HG03135 (cell line): ENCODE results near the gene PXYLP1.
A peak's percentile ranks its signal among the peaks of the same experiment; 100 is the strongest.

Experiments
- ATAC-seq: cut with Tn5 transposase; IDR thresholded peaks from one replicate; pipeline ENCODE4 v1.9.1; 2021; ENCODE audit warnings: mild to moderate bottlenecking, moderate library complexity; ENCODE audit not compliant: unreplicated experiment

PXYLP1 gene

GRCh38 chr3:141271279-141272030 is 39.8 kb downstream of the PXYLP1 start:
- no peak for ATAC-seq

- ATAC-seq: no peak
Observed at GRCh38 chr3:141272906-141273662, 41.5 kb downstream of the PXYLP1 start.

- ATAC-seq: no peak
Observed at GRCh38 chr3:141273700-141274410, 42.2 kb downstream of the PXYLP1 start.

- ATAC-seq: no peak
Observed at GRCh38 chr3:141274411-141275031, 42.9 kb downstream of the PXYLP1 start.

- no peak for ATAC-seq
Observed at GRCh38 chr3:141275032-141275422, 43.4 kb downstream of the PXYLP1 start.

GRCh38 chr3:141275511-141275910 is 43.9 kb downstream of the PXYLP1 start:
- no peak for ATAC-seq

GRCh38 chr3:141275973-141276372 is 44.3 kb downstream of the PXYLP1 start:
- no peak for ATAC-seq

- ATAC-seq: no peak
Observed at GRCh38 chr3:141276398-141276797, 44.8 kb downstream of the PXYLP1 start.

- no peak for ATAC-seq
Observed at GRCh38 chr3:141277451-141277850, 45.8 kb downstream of the PXYLP1 start.

- ATAC-seq: no peak
Observed at GRCh38 chr3:141278196-141279076, 46.8 kb downstream of the PXYLP1 start.

- peak; percentile 67 for ATAC-seq
Observed at GRCh38 chr3:141279077-141279967, 47.7 kb downstream of the PXYLP1 start.

- no peak for ATAC-seq
Observed at GRCh38 chr3:141280086-141280485, 48.5 kb downstream of the PXYLP1 start.

- ATAC-seq: no peak
Observed at GRCh38 chr3:141280690-141281089, 49.1 kb downstream of the PXYLP1 start.

- no peak for ATAC-seq
Observed at GRCh38 chr3:141285570-141285969, 53.9 kb downstream of the PXYLP1 start.

- no peak for ATAC-seq
Observed at GRCh38 chr3:141286856-141287255, 55.2 kb downstream of the PXYLP1 start.

GRCh38 chr3:141287326-141287725 is 55.7 kb downstream of the PXYLP1 start:
- ATAC-seq: no peak

- ATAC-seq: no peak
Observed at GRCh38 chr3:141288336-141288990, 56.8 kb downstream of the PXYLP1 start.

GRCh38 chr3:141289228-141289772 is 57.7 kb downstream of the PXYLP1 start:
- ATAC-seq: no peak
